ENCODE data around the gene ENTPD1.
"Not testable (repeated sequence)": the region's sequence is repeated elsewhere in the genome, so short reads cannot be mapped to it uniquely, and the experiment has no call there.

Gene ENTPD1

GRCh38 chr10:95759233-95759826, 3.4 kb downstream of the ENTPD1 start:
- DNase-seq, result no peak

GRCh38 chr10:95761939-95762492, 6.1 kb downstream of the ENTPD1 start:
- no peak for DNase-seq

DNA sequence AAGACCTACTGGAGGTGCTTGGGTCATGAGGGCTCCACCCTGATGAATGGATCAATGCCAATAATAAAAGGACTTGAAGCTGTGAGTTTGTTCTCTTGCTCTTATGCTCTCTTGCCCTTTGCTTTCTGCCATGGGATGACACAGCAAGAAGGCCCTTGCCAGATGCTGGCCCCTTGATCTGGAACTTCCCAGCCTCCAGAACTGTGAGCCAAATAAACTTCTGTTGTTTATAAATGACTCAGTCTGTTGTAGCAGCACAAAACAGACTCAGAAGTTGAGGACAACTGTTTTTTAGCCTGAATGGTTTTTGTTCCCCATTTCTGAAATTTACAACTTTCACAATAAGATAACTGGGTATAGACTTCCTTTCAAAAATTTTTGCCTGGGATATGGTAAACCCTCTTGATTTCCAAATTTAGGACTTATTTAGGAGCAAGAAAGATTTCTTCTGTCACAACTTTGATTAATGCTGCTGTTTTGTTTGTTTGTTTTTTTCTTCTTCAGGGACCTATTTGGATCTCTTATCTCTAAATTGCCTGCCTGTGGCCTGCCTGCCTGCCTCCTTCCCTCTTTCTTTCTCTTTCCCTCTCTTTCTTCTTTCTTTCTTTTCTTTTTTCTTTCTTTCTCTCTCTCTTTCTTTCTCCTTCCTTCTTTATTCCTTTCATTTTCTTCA, 12.1 kb downstream of the ENTPD1 start:
- DNase-seq, result no peak

DNA sequence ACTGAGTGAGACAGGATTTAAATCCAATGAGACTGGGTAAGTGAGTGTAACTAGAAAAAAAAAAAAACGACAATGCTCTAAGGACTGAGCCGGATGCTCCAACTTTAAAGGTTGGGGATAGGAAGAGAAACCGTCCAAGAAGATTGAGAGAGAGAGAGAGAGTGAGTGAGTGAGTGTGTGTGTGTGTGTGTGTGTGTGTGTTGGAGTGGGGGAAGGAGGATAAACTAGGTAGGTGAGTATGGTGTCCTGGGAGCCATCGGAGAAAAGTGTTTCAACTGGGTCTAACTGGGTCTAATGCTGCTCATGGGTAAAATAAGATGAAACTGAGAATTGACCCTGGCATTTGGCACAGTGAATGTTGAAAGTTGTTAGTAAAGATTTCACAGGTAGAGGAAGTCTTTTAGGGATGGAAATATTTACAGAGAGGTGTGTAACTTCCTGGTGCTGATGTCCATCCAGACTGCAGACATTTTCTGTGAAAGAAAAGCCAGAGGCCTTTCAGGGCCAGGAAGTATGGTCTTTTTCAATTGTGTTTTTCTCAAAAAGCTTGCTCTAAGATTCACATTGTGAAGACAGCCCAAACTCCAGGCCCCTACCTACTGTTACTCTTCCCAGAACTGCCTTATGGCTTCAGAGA, 14.2 kb downstream of the ENTPD1 start:
- no peak for DNase-seq

DNA sequence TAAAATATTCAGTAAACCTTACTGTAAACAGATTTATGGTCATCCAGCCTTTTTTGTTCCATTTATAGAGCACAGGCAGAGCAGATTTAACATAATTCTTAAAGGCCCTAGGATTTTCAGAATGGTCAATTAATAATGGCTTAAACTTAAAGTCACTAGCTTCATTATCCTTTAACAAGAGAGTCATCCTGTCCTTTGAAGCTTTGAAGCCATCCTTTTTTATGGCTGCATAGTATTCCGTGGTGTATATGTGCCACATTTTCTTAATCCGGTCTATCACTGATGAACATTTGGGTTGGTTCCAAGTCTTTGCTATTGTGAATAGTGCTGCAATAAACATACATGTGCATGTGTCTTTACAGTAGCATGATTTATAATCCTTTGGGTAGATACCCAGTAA, 17.5 kb downstream of the ENTPD1 start:
- DNase-seq, result not testable (repeated sequence)

- not testable (repeated sequence) for DNase-seq
Observed at GRCh38 chr10:95777638-95778037, 21.7 kb downstream of the ENTPD1 start.

- DNase-seq, result no peak
Observed at GRCh38 chr10:95782318-95782717, 26.4 kb downstream of the ENTPD1 start.

DNA sequence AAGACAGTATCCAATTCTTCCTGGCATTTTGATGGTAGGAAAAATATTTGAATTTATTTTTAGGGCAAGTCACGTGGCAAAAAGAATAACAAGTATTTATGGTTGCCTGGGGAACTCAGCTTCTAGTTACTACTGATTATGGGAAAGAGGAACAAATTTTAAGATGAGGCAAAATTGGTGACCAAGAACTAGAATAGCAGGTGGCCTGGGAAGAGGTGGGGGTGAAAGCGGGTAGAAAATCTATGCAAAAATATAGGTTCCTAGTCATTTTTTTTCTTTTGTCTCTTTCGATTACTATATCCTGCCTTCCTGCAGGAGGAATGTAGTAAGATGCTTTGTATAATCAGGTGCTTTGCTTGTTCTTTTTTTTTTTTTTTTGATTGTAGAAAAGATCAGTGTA, 27.8 kb downstream of the ENTPD1 start:
- DNase-seq, result peak; percentile 63

- DNase-seq, result no peak
Observed at GRCh38 chr10:95784279-95784913, 28.4 kb downstream of the ENTPD1 start.

- peak; percentile 45 for DNase-seq
Observed at GRCh38 chr10:95785317-95785716, 29.4 kb downstream of the ENTPD1 start.

GRCh38 chr10:95785942-95786669, 30.1 kb downstream of the ENTPD1 start:
- peak; percentile 66 for DNase-seq

DNA sequence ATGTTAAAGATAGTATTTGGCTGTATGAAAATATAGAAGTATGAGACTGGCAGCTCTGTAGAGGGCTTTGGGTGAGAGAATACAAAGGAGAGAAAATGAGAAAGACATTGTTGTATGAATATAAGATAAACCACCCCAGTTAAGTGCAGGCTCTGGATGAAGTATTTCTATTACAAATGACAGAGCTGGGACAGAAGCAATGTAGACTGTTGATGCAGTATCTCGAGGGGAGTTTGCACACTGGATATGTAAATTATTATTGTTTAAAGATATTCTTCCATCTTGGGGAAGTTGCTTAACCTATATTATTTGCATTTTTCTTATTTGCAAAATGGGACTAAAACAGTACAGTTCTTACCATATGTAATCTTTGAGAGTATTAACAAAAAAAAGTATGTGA, 31.5 kb downstream of the ENTPD1 start:
- no peak for DNase-seq

DNA sequence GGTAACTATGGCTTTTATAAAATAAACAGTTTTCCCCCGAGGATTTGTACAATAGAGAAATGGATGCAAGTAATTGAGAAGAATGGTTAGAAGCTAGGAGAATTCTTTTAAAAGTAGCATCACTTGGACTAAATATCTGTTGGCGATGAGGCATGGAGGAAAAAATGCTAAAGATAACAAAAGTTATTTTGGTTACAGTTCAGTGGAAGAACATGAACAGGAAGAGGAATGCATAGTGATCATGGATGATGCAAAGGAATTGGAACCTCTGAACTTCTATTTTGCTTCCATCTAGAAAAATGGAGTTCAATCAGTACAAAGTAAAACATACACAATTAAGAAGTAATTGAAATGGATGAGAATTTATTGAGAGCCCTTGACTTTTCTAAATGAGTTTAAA, 32.9 kb downstream of the ENTPD1 start:
- DNase-seq, result no peak

- peak; percentile 68 for DNase-seq
Observed at GRCh38 chr10:95789902-95790301, 33.9 kb downstream of the ENTPD1 start.

GRCh38 chr10:95790982-95791381, 35.0 kb downstream of the ENTPD1 start:
- peak; percentile 34 for DNase-seq

GRCh38 chr10:95791425-95791979, 35.5 kb downstream of the ENTPD1 start:
- DNase-seq, result no peak

- no peak for DNase-seq
Observed at GRCh38 chr10:95792211-95792780, 36.3 kb downstream of the ENTPD1 start.

- no peak for DNase-seq
Observed at GRCh38 chr10:95792874-95793285, 36.9 kb downstream of the ENTPD1 start.

DNA sequence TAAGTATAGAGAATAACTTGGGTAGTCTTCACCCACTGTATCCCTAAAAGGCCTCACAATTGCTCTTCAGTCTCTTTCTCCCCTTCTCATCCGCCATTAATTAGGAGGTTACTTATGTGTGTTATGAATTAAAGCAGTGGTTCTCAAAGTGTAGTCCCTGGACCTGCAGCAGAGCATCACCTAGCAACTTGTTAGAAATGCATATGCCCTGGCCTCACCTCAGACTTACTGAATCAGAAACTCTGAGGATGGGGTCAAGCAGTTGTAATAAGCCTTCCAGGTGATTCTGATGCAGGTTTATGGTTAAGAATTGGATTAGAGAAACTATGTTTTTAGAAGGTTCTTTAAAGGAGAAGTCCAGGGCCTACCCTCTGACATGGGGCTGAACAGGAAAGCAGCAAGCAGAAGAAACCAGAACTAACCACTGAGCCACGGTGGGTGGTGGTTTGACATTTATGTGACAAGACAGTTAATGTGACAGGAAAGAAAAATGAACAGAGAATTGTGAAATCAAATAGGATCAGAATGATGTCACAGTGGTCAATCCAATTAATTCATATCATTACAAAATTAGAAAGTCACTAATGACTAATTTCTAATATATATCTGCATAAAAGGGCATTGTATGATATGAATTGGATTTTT, 37.6 kb downstream of the ENTPD1 start:
- DNase-seq, result peak; percentile 55

GRCh38 chr10:95794195-95794594, 38.2 kb downstream of the ENTPD1 start:
- DNase-seq, result no peak

GRCh38 chr10:95795602-95796001, 39.6 kb downstream of the ENTPD1 start:
- no peak for DNase-seq

DNA sequence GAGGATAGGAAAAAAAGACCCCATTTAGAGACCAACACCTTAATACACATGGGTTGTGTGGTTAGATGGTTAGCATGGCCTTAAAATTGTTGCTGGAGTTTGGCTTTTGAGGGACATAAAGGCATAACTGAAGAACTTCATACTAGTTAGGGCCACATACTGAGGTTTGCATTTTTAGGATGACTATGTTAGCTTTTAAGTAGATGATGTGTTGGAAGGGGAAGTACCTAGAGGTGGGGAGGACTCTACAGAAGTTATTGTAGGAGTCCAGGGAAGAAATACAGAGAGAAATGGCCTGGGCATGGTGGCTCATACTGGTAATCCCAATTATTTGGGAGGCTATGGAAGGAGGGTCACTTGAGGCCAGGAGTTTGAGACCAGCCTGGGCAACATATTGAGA, 40.5 kb downstream of the ENTPD1 start:
- peak; percentile 22 for DNase-seq
